Stomach (tissue), 9 donors: ENCODE data around the gene COX19. TPM values are rescaled to one million over a fixed set of nuclear protein-coding genes. Genes with fewer than 3 reads are reported as not detected.

Experiments
- DNase-seq, 2 donors: peaks; one replicate each; pipeline versions ENCODE4 v3.0.0 to v3.0.0-alpha.2; 2013 to 2019
- H3K27ac ChIP-seq, 5 donors: fragments of 200-600 bp in 4 of 5; sonication (generic) in 4 of 5; one replicate each; pipeline ENCODE4 v1.5.1; 2013 to 2019; ENCODE audit warnings: mild to moderate bottlenecking in 1 of 5, moderate library complexity in 1 of 5
- H3K27me3 ChIP-seq, 3 donors: fragments of 200-600 bp; sonication (generic); one replicate each; pipeline ENCODE4 v1.5.1; 2017 to 2019; ENCODE audit warnings: mixed run types in 1 of 3
- H3K36me3 ChIP-seq, 4 donors: fragments of 200-600 bp; sonication (generic); 1 replicate in 3 of 4; 2 replicates in 1 of 4; pipeline ENCODE4 v1.5.1; 2016 to 2019
- H3K4me1 ChIP-seq, 4 donors: fragments of 200-600 bp; sonication (generic); one replicate each; pipeline ENCODE4 v1.5.1; 2016 to 2019
- H3K4me3 ChIP-seq, 4 donors: fragments of 200-600 bp; sonication (generic) in 3 of 4; one replicate each; pipeline ENCODE4 v1.5.1; 2016 to 2019; ENCODE audit warnings: mild to moderate bottlenecking in 1 of 4
- H3K9me3 ChIP-seq, 4 donors: fragments of 200-600 bp; sonication (generic); one replicate each; pipeline ENCODE4 v1.5.1; 2016 to 2019
- CTCF ChIP-seq, 7 experiments: fragments of 450-650 bp in 4 of 7; fragments of 200-600 bp in 3 of 7; sonication (generic) in 3 of 7; IDR thresholded peaks; one replicate each; pipeline ENCODE4 v1.5.1; 2016 to 2019; ENCODE audit warnings: antibody characterized with exemption in 7 of 7, control low read depth in 2 of 7, mild to moderate bottlenecking in 1 of 7
- EP300 ChIP-seq: sonication (generic); formaldehyde crosslinking; IDR thresholded peaks from one replicate; pipeline ENCODE4 v1.6.1; 2017; ENCODE audit warnings: antibody characterized with exemption
- POLR2A ChIP-seq, 4 donors: fragments of 450-650 bp; IDR thresholded peaks; one replicate each; pipeline ENCODE4 v1.6.1; 2016; ENCODE audit warnings: antibody characterized with exemption in 4 of 4, control low read depth in 2 of 4, mild to moderate bottlenecking in 1 of 4, moderate library complexity in 1 of 4
- POLR2AphosphoS5 ChIP-seq, 3 donors: sonication (generic); formaldehyde crosslinking; IDR thresholded peaks; one replicate each; pipeline ENCODE4 v1.6.1; 2016; ENCODE audit warnings: antibody characterized with exemption in 3 of 3
- WGBS, 5 donors: extraction: QIAGEN DNeasy Blood & Tissue Kit in 3 of 5; methylation state at CpG; one replicate each; pipeline versions ENCODE4 v1.1.5 to v1.1.7; 2013 to 2018; 5-methylcytosine and 5-hydroxymethylcytosine counted together
- intact Hi-C: fragments of 100-400 bp; cut with DNase I; formaldehyde crosslinking; loops from one replicate; pipeline ENCODE4 v1.15.1; 2023; ENCODE audit warnings: low total_unique reads
- polyA plus RNA-seq, 3 donors: library from polyadenylated mRNA; stranded (reverse); fragments of 200-250 nt; gene quantifications; one replicate each; pipeline ENCODE4 v1.2.3, GENCODE V29; 2013
- total RNA-seq, 5 donors: library from RNA; depleted of rRNA; stranded (reverse); fragments of >200 nt; gene quantifications; one replicate each; pipeline versions ENCODE4 v1.1.0 to v1.2.3, GENCODE V29; 2014 to 2016
- donor health status: healthy with polysubstance abuse.
- donor health status: Bipolar disorder and iron deficiency.
- donor health status: healthy.

COX19 gene
- total and polyA plus RNA-seq, 8 donors = 2.3 to 26.6 (median 6.6) TPM

- Histone ChIP-seq H3K4me3 (peak overlapping the region in 2 of 4 donors; percentile 88 to 97), H3K27me3 (no peaks in the 10 kb centered on the region), H3K9me3 (no peaks in the 10 kb centered on the region), H3K4me1 (peaks cover 30 to 71% (median 64%) of the 10 kb centered on the region in 4 donors), H3K36me3 (peaks cover 32 to 53% (median 51%) of the 10 kb centered on the region in 4 donors), H3K27ac (no peak overlapping the region)
- 71 to 84% (median 75%) methylated on average over 9 of the region's 9 CpGs for WGBS, 5 donors
- intact Hi-C loops = no loop called here
- TF ChIP-seq CTCF (IDR thresholded peaks at IDR 0.05) (no peak), POLR2AphosphoS5 (IDR thresholded peaks at IDR 0.05) (no peak), EP300 (no peak), POLR2A (IDR thresholded peaks at IDR 0.05) (no peak)
- no peak for DNase-seq
These were observed 2.0 kb downstream of the COX19 start for GRCh38 chr7:973312-973711.

GRCh38 chr7:972676-973309, 2.6 kb downstream of the COX19 start:
- intact Hi-C loops = no loop called here

GRCh38 chr7:972110-972509, 3.2 kb downstream of the COX19 start:
- DNase-seq = no peak
- H3K27ac ChIP-seq = no peak overlapping the region
- H3K4me1 ChIP-seq = peaks cover 24 to 60% (median 52%) of the 10 kb centered on the region in 4 donors
- H3K36me3 ChIP-seq = peaks cover 44 to 65% (median 63%) of the 10 kb centered on the region in 4 donors
- WGBS, 5 donors = 86 to 91% (median 89%) methylated on average over 12 of the region's 12 CpGs
- intact Hi-C loops = no loop called here
- TF ChIP-seq CTCF (IDR thresholded peaks at IDR 0.05) (no peak), POLR2AphosphoS5 (IDR thresholded peaks at IDR 0.05) (no peak), POLR2A (IDR thresholded peaks at IDR 0.05) (no peak)
- no peak overlapping the region for H3K4me3 ChIP-seq
- H3K27me3 ChIP-seq = no peaks in the 10 kb centered on the region
- H3K9me3 ChIP-seq = no peaks in the 10 kb centered on the region

More at GRCh38 chr7:972676-973309, 2.6 kb downstream of the COX19 start:
- H3K27me3 ChIP-seq = no peaks in the 10 kb centered on the region
- WGBS, 5 donors = 56 to 66% (median 61%) methylated on average over 10 of the region's 10 CpGs
- peak overlapping the region in 1 of 4 donors; percentile 97 for H3K4me3 ChIP-seq
- TF ChIP-seq POLR2A (IDR thresholded peaks at IDR 0.05) (no peak), POLR2AphosphoS5 (IDR thresholded peaks at IDR 0.05) (no peak), EP300 (no peak), CTCF (IDR thresholded peaks at IDR 0.05) (no peak)
- DNase-seq = no peak
- no peak overlapping the region for H3K27ac ChIP-seq
- H3K4me1 ChIP-seq = peaks cover 30 to 67% (median 59%) of the 10 kb centered on the region in 4 donors
- no peaks in the 10 kb centered on the region for H3K9me3 ChIP-seq
- H3K36me3 ChIP-seq = peaks cover 37 to 58% (median 56%) of the 10 kb centered on the region in 4 donors

- intact Hi-C loops = no loop called here
- H3K36me3 ChIP-seq = peaks cover 46 to 72% (median 71%) of the 10 kb centered on the region in 4 donors
These were observed 4.6 kb downstream of the COX19 start for GRCh38 chr7:970744-971143.

More at GRCh38 chr7:970744-971143, 4.6 kb downstream of the COX19 start:
- Histone ChIP-seq H3K4me3 (no peak overlapping the region), H3K9me3 (no peaks in the 10 kb centered on the region), H3K27me3 (no peaks in the 10 kb centered on the region), H3K4me1 (peaks cover 21 to 55% (median 40%) of the 10 kb centered on the region in 4 donors), H3K27ac (no peak overlapping the region)
- no peak for DNase-seq
- no peak for TF ChIP-seq EP300
- no peak for TF ChIP-seq CTCF (IDR thresholded peaks at IDR 0.05)
- TF ChIP-seq POLR2A (IDR thresholded peaks at IDR 0.05) = no peak
- TF ChIP-seq POLR2AphosphoS5 (IDR thresholded peaks at IDR 0.05) = no peak
- WGBS, 5 donors = 85 to 90% (median 88%) methylated on average over 6 of the region's 6 CpGs
